ENCODE data around the gene IFIT1.
"Not testable (repeated sequence)": the region's sequence is repeated elsewhere in the genome, so short reads cannot be mapped to it uniquely, and the experiment has no call there.

DNA sequence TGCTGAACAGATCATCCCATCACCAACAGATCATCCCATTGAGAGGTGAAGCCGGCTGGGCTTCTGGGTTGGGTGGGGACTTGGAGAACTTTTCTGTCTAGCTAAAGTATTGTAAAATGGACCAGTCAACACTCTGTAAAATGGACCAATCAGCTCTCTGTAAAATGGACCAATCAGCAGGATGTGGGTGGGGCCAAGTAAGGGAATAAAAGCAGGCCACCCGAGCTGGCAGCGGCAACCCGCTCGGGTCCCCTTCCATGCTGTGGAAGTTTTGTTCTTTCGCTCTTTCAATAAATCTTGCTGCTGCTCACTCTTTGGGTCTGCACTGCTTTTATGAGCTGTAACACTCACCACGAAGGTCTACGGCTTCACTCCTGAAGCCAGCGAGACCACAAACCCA lies 13.8 kb downstream of the IFIT1 start:
- not testable (repeated sequence) for TF ChIP-seq CTCF (IDR thresholded peaks at IDR 0.05); POLR2A (IDR thresholded peaks at IDR 0.05); POLR2AphosphoS5 (IDR thresholded peaks at IDR 0.05; ENCODE audit: insufficient read depth in 1 of 2, low read depth in 1 of 2)
